GM12865 (cell line): ENCODE measurements around the gene IBA57.

ENCODE experiments used
- DNase-seq: peaks from one replicate; pipeline ENCODE4 v3.0.0; 2010; ENCODE audit warnings: low read depth
- H3K4me3 ChIP-seq: 2 replicates; pipeline ENCODE4 v1.5.1; 2011; ENCODE audit warnings: mild to moderate bottlenecking, low read depth, low read length, control low read depth
- TF ChIP-seq, protein P1 (sequence below): IDR thresholded peaks from 2 replicates; pipeline ENCODE4 v1.5.1; 2011; ENCODE audit warnings: low read length, control low read depth, low read depth, inconsistent platforms; ENCODE audit not compliant: insufficient read depth; ENCODE audit errors: missing control alignments

IBA57 gene

DNA sequence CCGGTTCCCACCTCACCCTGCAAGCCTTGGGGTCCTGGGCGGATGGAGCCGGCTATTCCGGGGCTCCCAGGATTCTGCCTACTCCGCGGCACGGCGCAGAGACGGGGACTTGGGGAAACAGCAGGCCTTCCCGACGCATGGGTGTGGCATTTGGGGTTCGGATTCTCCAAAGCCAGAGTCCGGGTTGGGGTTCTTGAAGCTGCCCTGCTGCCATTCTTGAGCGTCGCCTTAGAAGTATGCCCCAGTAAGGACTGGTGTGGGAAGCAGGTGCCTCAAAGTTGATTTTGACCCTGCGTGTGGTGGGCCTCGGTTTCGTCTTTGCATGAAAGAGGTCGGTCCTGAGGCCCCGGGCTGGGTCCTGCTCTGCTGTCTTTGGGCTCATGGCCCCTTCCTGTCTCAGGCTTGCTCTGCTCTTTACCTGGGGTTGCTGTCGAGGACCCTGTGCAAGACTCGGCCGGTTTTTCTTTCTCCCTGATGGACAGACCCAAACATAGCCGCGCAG, 24.8 kb upstream of the IBA57 start:
- TF ChIP-seq, protein P1, sequence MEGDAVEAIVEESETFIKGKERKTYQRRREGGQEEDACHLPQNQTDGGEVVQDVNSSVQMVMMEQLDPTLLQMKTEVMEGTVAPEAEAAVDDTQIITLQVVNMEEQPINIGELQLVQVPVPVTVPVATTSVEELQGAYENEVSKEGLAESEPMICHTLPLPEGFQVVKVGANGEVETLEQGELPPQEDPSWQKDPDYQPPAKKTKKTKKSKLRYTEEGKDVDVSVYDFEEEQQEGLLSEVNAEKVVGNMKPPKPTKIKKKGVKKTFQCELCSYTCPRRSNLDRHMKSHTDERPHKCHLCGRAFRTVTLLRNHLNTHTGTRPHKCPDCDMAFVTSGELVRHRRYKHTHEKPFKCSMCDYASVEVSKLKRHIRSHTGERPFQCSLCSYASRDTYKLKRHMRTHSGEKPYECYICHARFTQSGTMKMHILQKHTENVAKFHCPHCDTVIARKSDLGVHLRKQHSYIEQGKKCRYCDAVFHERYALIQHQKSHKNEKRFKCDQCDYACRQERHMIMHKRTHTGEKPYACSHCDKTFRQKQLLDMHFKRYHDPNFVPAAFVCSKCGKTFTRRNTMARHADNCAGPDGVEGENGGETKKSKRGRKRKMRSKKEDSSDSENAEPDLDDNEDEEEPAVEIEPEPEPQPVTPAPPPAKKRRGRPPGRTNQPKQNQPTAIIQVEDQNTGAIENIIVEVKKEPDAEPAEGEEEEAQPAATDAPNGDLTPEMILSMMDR, result no peak
- no peak for DNase-seq
- H3K4me3 ChIP-seq, result peak overlapping the region; percentile 61

DNA sequence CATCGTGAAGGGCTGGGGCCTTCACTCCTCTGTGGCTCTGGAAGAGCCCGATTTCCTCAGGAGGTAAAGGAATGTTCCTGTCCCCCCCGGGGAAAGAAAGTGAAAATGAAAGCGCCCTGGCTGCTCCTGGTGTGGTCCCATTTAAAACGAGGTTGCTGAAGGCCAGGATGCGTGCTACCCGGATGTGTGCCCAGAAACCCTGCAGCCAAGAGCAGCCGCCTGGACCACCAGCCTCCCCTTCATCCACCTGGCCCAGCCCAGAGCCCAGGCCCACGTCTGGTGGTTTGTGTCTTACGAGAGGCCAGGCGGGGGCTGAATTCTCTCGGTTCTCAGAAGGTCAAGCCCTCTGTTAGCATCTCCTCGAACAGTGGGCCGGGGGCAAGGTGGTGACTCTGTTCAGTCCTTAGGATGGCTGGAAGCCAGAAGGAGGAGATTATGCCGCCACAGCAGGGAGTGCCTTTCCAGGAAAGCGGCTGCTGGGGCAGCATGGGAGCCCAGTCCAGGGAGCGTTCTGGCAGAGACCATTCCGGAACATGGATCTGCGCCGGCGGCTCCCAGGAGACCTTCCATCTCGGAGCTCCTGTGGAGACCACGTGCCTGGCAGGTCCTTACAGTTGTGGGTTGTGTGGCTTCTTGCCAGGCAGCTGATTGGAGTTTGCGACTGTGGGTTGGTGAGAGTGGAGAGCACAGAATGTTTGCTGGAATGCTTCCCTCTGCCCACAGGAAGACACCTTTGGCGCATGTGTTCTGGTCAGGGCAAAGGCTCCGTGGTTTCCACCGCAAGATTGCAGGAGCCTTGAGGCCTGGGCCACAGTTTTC, 24.2 kb upstream of the IBA57 start:
- DNase-seq, result peak; percentile 58
- H3K4me3 ChIP-seq, result peak overlapping the region; percentile 61
- TF ChIP-seq, protein P1, result no peak

DNA sequence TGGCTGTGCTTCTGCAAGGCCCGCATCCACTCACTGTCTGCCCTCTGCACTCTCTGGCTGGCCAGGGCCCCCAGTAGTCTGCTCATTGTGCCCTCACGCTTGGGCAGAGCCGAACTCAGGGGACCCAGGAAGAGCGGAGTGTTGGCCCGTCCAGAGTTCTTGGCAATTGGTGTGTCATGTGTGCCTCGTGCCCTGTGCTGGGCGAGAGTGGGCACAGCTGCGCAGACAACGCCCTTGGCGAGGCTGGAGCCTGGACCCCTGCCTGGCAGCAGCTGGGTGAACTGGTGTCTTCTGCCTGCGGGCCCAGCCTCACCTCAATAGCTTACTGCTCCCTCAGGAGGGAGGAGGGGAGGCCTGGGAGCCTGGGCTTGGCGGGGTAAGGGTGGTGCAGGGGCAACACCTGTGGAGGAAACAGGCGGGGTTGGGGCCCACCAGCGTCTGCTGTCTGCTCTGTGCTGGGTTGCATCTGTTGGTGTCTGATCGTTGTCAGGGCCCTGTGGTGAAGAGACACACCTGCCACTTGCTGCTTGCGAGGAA, 23.4 kb upstream of the IBA57 start:
- TF ChIP-seq, protein P1, result no peak
- H3K4me3 ChIP-seq, result peak overlapping the region; percentile 61
- no peak for DNase-seq

DNA sequence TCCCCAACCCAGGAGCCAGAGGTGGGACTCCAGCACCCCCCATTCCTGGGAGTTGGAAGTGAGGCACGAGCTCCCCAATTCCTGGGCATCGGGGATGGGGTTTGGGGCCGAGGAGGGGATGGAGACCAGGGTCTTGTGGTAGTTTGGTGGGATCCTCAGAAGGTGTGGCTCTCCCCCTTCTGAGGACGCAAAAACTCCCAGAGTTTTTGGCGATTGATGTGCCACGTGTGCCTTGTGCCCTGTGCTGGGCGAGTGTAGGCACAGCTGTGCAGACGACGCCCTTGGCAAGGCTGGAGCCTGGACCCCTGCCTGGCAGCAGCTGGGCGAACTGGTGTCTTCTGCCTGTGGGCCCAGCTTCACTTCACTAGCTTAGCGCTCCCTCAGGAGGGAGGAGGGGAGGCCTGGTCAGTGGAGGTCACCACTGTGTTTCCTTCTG, 22.9 kb upstream of the IBA57 start:
- H3K4me3 ChIP-seq, result no peak overlapping the region
- TF ChIP-seq, protein P1, result no peak
- no peak for DNase-seq

DNA sequence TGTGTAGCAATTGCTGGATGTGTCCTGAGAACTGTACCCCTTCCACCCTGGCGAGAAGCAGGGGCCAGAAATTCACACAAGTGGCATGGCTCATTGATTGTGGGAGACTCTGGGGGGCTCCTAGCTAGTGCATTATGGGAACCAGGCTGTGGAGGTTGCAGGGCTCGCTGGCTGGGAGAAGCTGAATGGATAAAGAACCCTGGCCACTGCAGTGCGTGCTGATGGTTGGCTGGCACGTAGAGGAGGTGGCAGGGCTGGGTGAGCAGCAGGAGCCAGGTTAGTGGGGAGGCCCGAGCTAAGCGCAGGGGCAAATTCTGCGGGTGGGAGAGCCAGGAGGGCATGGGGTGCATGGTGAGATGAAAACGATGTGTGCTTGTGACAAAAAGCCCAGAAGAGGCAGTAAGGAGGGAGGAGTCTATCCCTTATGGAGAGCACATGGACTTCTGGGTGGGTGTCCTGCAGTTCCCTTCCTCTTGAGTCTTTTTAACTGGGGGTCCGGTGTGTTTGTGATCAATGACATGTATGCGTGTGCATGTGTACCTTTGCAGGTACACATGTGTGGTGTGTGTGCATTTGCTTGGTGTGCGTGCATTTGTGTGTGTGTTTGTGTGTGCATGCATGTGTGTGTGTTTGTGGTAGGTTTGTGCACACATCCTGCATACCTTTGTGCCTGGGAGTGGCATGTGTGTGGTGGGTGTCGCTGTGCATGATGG, 22.0 kb upstream of the IBA57 start:
- no peak for DNase-seq
- TF ChIP-seq, protein P1, result no peak
- no peak overlapping the region for H3K4me3 ChIP-seq

DNA sequence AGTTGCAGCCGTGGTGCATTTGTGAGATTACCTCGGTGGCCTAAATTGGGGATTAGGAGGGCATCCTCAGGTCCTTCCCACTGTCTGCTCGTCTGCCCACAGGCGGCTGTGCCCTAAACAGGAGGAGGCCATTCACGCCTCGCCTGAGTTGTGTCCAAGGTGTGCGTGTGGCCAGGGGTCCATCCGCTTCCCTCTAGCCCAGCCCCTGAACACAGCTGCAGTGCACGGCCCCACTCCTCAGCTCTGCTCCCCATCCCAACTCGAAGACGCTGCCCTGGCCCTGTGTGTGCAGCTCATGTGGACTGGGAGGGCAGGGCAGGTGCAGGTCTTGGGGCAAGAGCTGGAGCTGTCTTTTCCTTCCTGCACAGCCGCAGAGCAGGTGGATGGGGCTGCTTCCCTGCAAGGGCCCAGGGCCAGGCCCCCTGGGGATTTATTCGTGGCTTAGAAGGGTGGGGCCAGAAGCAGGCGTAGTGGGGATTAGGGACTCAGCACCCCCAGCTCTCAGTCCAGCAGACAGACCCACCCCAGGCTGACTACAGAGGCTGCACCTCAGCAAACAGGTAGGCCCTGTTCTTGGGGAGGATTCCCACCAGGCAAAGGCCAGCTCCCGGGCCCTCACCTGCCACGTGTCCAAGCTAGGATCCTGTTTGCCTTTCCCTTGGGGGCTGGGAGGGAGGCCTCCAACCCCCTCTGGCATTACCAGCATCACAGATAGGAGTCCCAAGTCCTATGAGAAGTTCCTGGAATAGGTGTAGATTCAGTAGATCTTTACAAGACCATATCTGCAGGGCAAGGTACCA, 21.2 kb upstream of the IBA57 start:
- no peak overlapping the region for H3K4me3 ChIP-seq
- TF ChIP-seq, protein P1, result no peak
- DNase-seq, result no peak
